CD14-positive monocyte (primary cell): Measurements from ENCODE around the gene GALC. TPM values are rescaled to one million over a fixed set of nuclear protein-coding genes. Genes with fewer than 3 reads are reported as not detected.

ENCODE experiments used
- DNase-seq, 3 donors: peaks; one replicate each; pipeline ENCODE4 v3.0.0-alpha.2; 2011 to 2022
- H2AFZ ChIP-seq: 2 replicates; pipeline ENCODE4 v1.6.0; 2012; ENCODE audit warnings: mild to moderate bottlenecking, low read depth, low read length, inconsistent platforms; ENCODE audit not compliant: insufficient read depth, poor library complexity, severe bottlenecking
- H3K27ac ChIP-seq, 2 donors: 1 replicate in 1 of 2; 2 replicates in 1 of 2; pipeline ENCODE4 v1.5.1; 2012 to 2013; ENCODE audit warnings: low read length in 2 of 2, control low read depth in 1 of 2, inconsistent platforms in 1 of 2, low read depth in 1 of 2, mild to moderate bottlenecking in 1 of 2
- H3K27me3 ChIP-seq, 2 donors: one replicate each; pipeline versions ENCODE4 v1.6.0 to v1.6.1; 2011 to 2013; ENCODE audit warnings: low read length in 2 of 2; ENCODE audit not compliant: control insufficient read depth in 2 of 2, insufficient read depth in 2 of 2
- H3K36me3 ChIP-seq, 2 donors: replicated peaks in 1 of 2; 1 replicate in 1 of 2; 2 replicates in 1 of 2; pipeline versions ENCODE4 v1.5.1 to v1.6.1; 2012 to 2013; ENCODE audit warnings: low read length in 2 of 2, control low read depth in 1 of 2, inconsistent platforms in 1 of 2, mild to moderate bottlenecking in 1 of 2; ENCODE audit not compliant: insufficient read depth in 2 of 2, control insufficient read depth in 1 of 2
- H3K4me1 ChIP-seq, 2 donors: 1 replicate in 1 of 2; 2 replicates in 1 of 2; pipeline versions ENCODE4 v1.5.1 to v1.6.1; 2012 to 2013; ENCODE audit warnings: low read length in 2 of 2, control low read depth in 1 of 2, inconsistent platforms in 1 of 2, mild to moderate bottlenecking in 1 of 2, moderate library complexity in 1 of 2; ENCODE audit not compliant: insufficient read depth in 2 of 2, control insufficient read depth in 1 of 2
- H3K4me2 ChIP-seq: replicated peaks from 2 replicates; pipeline ENCODE3; 2012; ENCODE audit warnings: low read length, moderate library complexity, mild to moderate bottlenecking; ENCODE audit not compliant: poor library complexity, severe bottlenecking; ENCODE audit errors: extremely low read depth
- H3K4me3 ChIP-seq, 3 experiments: fragments of 200-600 bp in 1 of 3; sonication (generic) in 1 of 3; replicated peaks in 1 of 3; 1 replicate in 2 of 3; 2 replicates in 1 of 3; pipeline ENCODE4 v1.5.1; 2011 to 2013; ENCODE audit warnings: low read length in 3 of 3, mild to moderate bottlenecking in 3 of 3, control low read depth in 2 of 3, low read depth in 2 of 3, inconsistent platforms in 1 of 3, moderate library complexity in 1 of 3
- H3K79me2 ChIP-seq: 2 replicates; pipeline ENCODE4 v1.6.0; 2012; ENCODE audit warnings: mild to moderate bottlenecking, control low read depth, inconsistent platforms, low read length, moderate library complexity; ENCODE audit not compliant: insufficient read depth
- H3K9ac ChIP-seq: 2 replicates; pipeline ENCODE4 v1.6.0; 2017; ENCODE audit warnings: low read length, mild to moderate bottlenecking; ENCODE audit not compliant: insufficient read depth, poor library complexity, severe bottlenecking
- H3K9me3 ChIP-seq, 2 donors: replicated peaks in 1 of 2; 1 replicate in 1 of 2; 2 replicates in 1 of 2; pipeline versions ENCODE4 v1.5.1 to v1.6.1; 2012 to 2013; ENCODE audit warnings: low read length in 2 of 2, control low read depth in 1 of 2; ENCODE audit not compliant: control insufficient read depth in 1 of 2, insufficient read depth in 1 of 2
- H4K20me1 ChIP-seq: 2 replicates; pipeline ENCODE4 v1.6.0; 2012; ENCODE audit warnings: mild to moderate bottlenecking, low read length, control low read depth, moderate library complexity; ENCODE audit not compliant: insufficient read depth
- H3K27ac Mint-ChIP-seq, 7 donors: one replicate each; pipeline ENCODE4 v1.8.0; 2020; ENCODE audit warnings: mild to moderate bottlenecking in 7 of 7, mixed read lengths in 7 of 7, moderate library complexity in 6 of 7, inconsistent platforms in 2 of 7
- H3K27me3 Mint-ChIP-seq, 3 donors: one replicate each; pipeline ENCODE4 v1.8.0; 2021 to 2022; ENCODE audit warnings: low read depth in 3 of 3, mild to moderate bottlenecking in 3 of 3, mixed read lengths in 3 of 3, moderate library complexity in 3 of 3, inconsistent platforms in 1 of 3
- H3K36me3 Mint-ChIP-seq, 2 donors: one replicate each; pipeline ENCODE4 v1.8.0; 2020; ENCODE audit warnings: mixed read lengths in 2 of 2, inconsistent platforms in 1 of 2, mild to moderate bottlenecking in 1 of 2
- H3K4me1 Mint-ChIP-seq: one replicate; pipeline ENCODE4 v1.8.0; 2020; ENCODE audit warnings: mild to moderate bottlenecking, mixed read lengths
- H3K4me3 Mint-ChIP-seq, 2 donors: one replicate each; pipeline ENCODE4 v1.8.0; 2020; ENCODE audit warnings: mild to moderate bottlenecking in 2 of 2, mixed read lengths in 2 of 2, moderate library complexity in 1 of 2
- H3K9me3 Mint-ChIP-seq, 7 donors: one replicate each; pipeline ENCODE4 v1.8.0; 2020 to 2022; ENCODE audit warnings: mixed read lengths in 7 of 7, mild to moderate bottlenecking in 6 of 7, moderate library complexity in 6 of 7, inconsistent platforms in 2 of 7
- CTCF ChIP-seq: fragments of 200-600 bp; IDR thresholded peaks from one replicate; pipeline ENCODE4 v1.8.0; 2022; ENCODE audit warnings: antibody characterized with exemption, mild to moderate bottlenecking
- WGBS: methylation state at CpG from one replicate; pipeline ENCODE4 v1.1.5; 2013; ENCODE audit warnings: missing lambda C conversion rate; ENCODE audit not compliant: insufficient coverage; 5-methylcytosine and 5-hydroxymethylcytosine counted together
- intact Hi-C, 2 donors: fragments of 100-400 bp; cut with micrococcal nuclease; formaldehyde crosslinking; loops; one replicate each; pipeline versions ENCODE4 v1.15.0 to v1.15.1; 2023
- polyA plus RNA-seq, 3 donors: library from polyadenylated mRNA; depleted of rRNA in 1 of 3; unstranded in 2 of 3; stranded (reverse) in 1 of 3; fragments of 300-500 nt in 2 of 3; fragments of >200 nt in 1 of 3; fragmentation: Illumina TruSeq in 2 of 3; gene quantifications; 1 replicate in 2 of 3; 2 replicates in 1 of 3; pipeline ENCODE4 v1.2.3, GENCODE V29; 2012 to 2021

Gene GALC
- polyA plus RNA-seq, 3 donors: 28.6 to 40.6 (median 33.8) TPM

GRCh38 chr14:87989221-87989955 is 3.6 kb downstream of the GALC start:
- H3K27ac ChIP-seq: peak overlapping the region in 1 of 2 donors; percentile 66
- H3K4me1 ChIP-seq: peaks cover 35% of the 10 kb centered on the region in 2 donors
- H3K9ac ChIP-seq: no peak overlapping the region
- peaks cover 22 to 24% of the 10 kb centered on the region in 2 donors for H3K36me3 Mint-ChIP-seq
- H3K79me2 ChIP-seq: peaks cover 62% of the 10 kb centered on the region
- no peak for DNase-seq
- no peak for TF ChIP-seq CTCF
- peaks cover 44% of the 10 kb centered on the region for H3K4me1 Mint-ChIP-seq
- H4K20me1 ChIP-seq: no peaks in the 10 kb centered on the region
- H3K4me3 ChIP-seq: no peak overlapping the region
- 87% methylated on average over 5 of the region's 5 CpGs for WGBS
- no peaks in the 10 kb centered on the region for H3K27me3 Mint-ChIP-seq
- H3K9me3 ChIP-seq: no peaks in the 10 kb centered on the region
- no peak overlapping the region for H3K27ac Mint-ChIP-seq
- H3K36me3 ChIP-seq: peaks cover 22 to 33% of the 10 kb centered on the region in 2 donors
- no peak overlapping the region for H2AFZ ChIP-seq
- no peak overlapping the region for H3K4me2 ChIP-seq
- H3K27me3 ChIP-seq: no peaks in the 10 kb centered on the region
- intact Hi-C loops: no loop called here
- no peak overlapping the region for H3K4me3 Mint-ChIP-seq
- peaks cover 0 to 3% (median 0%) of the 10 kb centered on the region in 7 donors for H3K9me3 Mint-ChIP-seq

- Histone ChIP-seq H3K9me3 (no peaks in the 10 kb centered on the region), H3K36me3 (peaks cover 36 to 79% of the 10 kb centered on the region in 2 donors), H4K20me1 (no peaks in the 10 kb centered on the region), H3K27ac (no peak overlapping the region), H3K4me1 (no peaks in the 10 kb centered on the region), H3K79me2 (no peaks in the 10 kb centered on the region), H3K4me3 (no peak overlapping the region), H3K9ac (no peak overlapping the region), H2AFZ (no peak overlapping the region), H3K4me2 (no peak overlapping the region), H3K27me3 (no peaks in the 10 kb centered on the region)
- intact Hi-C loops: no loop called here
- H3K9me3 Mint-ChIP-seq: peaks cover 0 to 2% (median 0%) of the 10 kb centered on the region in 7 donors
- no peak overlapping the region for H3K4me3 Mint-ChIP-seq
- no peak overlapping the region for H3K27ac Mint-ChIP-seq
- no peaks in the 10 kb centered on the region for H3K27me3 Mint-ChIP-seq
- no peak for TF ChIP-seq CTCF
- no peak for DNase-seq
- no CpG with 5 or more reads among the region's 1 CpG for WGBS
- no peaks in the 10 kb centered on the region for H3K4me1 Mint-ChIP-seq
- H3K36me3 Mint-ChIP-seq: peaks cover 51 to 76% of the 10 kb centered on the region in 2 donors
These were observed 13.3 kb downstream of the GALC start for GRCh38 chr14:87979689-87980088.
